Neural cell (in vitro differentiated cells): ENCODE measurements around the gene CRKL.

ENCODE experiments used
- EP300 ChIP-seq: fragments of 450-650 bp; conservative IDR thresholded peaks from 2 replicates; pipeline ENCODE4 v1.6.1; 2014; ENCODE audit warnings: antibody characterized with exemption, mild to moderate bottlenecking, moderate library complexity; ENCODE audit not compliant: poor library complexity, severe bottlenecking
- EZH2 ChIP-seq: fragments of 200-600, 300-800 bp; shearing (Covaris generic), sonication (generic); IDR thresholded peaks from 2 replicates; pipeline ENCODE4 v1.6.1; 2014; ENCODE audit warnings: antibody characterized with exemption, low read length, borderline replicate concordance, mild to moderate bottlenecking; ENCODE audit not compliant: insufficient read depth, poor library complexity, severe bottlenecking
- POLR2AphosphoS5 ChIP-seq: IDR thresholded peaks from 2 replicates; pipeline ENCODE4 v1.6.1; 2012
- TAF1 ChIP-seq: IDR thresholded peaks from 2 replicates; pipeline ENCODE4 v1.6.1; 2012; ENCODE audit warnings: low read depth
- TF ChIP-seq, protein P1 (sequence below): fragments of 450-650 bp; IDR thresholded peaks from 2 replicates; pipeline ENCODE4 v1.5.1; 2014; ENCODE audit warnings: antibody characterized with exemption, mild to moderate bottlenecking, moderate library complexity; ENCODE audit not compliant: poor library complexity, severe bottlenecking
- TF ChIP-seq, protein P2 (sequence below): IDR thresholded peaks from 2 replicates; pipeline ENCODE4 v1.6.1; 2012; ENCODE audit warnings: borderline replicate concordance

DNA sequence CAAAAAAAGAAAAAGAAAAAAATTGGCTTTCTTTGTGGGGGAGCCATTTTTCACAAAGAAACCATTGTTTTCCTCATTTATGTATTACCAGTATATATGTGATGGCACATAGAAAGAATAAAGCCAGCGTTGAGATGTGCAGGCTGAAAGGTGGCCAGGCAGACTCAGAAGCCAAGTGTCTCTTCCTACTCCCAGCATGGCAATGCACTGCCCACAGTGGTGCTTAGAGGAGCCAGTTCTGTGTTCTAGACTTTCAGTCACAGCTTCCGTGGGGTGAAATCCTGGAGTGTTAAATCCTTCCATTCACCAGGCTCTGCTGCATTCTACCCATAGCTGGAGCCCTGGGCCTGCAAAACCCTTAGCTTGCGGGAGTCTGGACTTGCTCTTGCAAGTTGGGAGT is 39.5 kb upstream of the CRKL start:
- TF ChIP-seq EP300 (no peak), TAF1 (no peak), EZH2 (no peak), POLR2AphosphoS5 (no peak)
- TF ChIP-seq, protein P1, sequence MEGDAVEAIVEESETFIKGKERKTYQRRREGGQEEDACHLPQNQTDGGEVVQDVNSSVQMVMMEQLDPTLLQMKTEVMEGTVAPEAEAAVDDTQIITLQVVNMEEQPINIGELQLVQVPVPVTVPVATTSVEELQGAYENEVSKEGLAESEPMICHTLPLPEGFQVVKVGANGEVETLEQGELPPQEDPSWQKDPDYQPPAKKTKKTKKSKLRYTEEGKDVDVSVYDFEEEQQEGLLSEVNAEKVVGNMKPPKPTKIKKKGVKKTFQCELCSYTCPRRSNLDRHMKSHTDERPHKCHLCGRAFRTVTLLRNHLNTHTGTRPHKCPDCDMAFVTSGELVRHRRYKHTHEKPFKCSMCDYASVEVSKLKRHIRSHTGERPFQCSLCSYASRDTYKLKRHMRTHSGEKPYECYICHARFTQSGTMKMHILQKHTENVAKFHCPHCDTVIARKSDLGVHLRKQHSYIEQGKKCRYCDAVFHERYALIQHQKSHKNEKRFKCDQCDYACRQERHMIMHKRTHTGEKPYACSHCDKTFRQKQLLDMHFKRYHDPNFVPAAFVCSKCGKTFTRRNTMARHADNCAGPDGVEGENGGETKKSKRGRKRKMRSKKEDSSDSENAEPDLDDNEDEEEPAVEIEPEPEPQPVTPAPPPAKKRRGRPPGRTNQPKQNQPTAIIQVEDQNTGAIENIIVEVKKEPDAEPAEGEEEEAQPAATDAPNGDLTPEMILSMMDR, result no peak
- TF ChIP-seq, protein P2, sequence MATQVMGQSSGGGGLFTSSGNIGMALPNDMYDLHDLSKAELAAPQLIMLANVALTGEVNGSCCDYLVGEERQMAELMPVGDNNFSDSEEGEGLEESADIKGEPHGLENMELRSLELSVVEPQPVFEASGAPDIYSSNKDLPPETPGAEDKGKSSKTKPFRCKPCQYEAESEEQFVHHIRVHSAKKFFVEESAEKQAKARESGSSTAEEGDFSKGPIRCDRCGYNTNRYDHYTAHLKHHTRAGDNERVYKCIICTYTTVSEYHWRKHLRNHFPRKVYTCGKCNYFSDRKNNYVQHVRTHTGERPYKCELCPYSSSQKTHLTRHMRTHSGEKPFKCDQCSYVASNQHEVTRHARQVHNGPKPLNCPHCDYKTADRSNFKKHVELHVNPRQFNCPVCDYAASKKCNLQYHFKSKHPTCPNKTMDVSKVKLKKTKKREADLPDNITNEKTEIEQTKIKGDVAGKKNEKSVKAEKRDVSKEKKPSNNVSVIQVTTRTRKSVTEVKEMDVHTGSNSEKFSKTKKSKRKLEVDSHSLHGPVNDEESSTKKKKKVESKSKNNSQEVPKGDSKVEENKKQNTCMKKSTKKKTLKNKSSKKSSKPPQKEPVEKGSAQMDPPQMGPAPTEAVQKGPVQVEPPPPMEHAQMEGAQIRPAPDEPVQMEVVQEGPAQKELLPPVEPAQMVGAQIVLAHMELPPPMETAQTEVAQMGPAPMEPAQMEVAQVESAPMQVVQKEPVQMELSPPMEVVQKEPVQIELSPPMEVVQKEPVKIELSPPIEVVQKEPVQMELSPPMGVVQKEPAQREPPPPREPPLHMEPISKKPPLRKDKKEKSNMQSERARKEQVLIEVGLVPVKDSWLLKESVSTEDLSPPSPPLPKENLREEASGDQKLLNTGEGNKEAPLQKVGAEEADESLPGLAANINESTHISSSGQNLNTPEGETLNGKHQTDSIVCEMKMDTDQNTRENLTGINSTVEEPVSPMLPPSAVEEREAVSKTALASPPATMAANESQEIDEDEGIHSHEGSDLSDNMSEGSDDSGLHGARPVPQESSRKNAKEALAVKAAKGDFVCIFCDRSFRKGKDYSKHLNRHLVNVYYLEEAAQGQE, result no peak
